SK-N-MC (cell line): ENCODE results near the gene ZNF446.

Experiments used
- EZH2 ChIP-seq: fragments of 200-600 bp; sonication (generic); IDR thresholded peaks from one replicate; pipeline ENCODE4 v1.6.1; 2017; ENCODE audit warnings: antibody characterized with exemption
- FOXP2 ChIP-seq: optimal IDR thresholded peaks from 2 replicates; pipeline ENCODE3; 2011; ENCODE audit warnings: mild to moderate bottlenecking, moderate library complexity; ENCODE audit not compliant: insufficient read depth; ENCODE audit errors: extremely low read length, control extremely low read depth
- POLR2AphosphoS5 ChIP-seq: IDR thresholded peaks from 2 replicates; pipeline ENCODE4 v1.6.1; 2012; ENCODE audit warnings: mild to moderate bottlenecking, low read depth, low read length, borderline replicate concordance

- no peak for TF ChIP-seq EZH2
- no peak for TF ChIP-seq POLR2AphosphoS5
- no peak for TF ChIP-seq FOXP2
These were observed 3.8 kb downstream of the ZNF446 start for GRCh38 chr19:58479736-58480480.
